ENCODE results near the gene TMED4.

TMED4 gene

GRCh38 chr7:44575054-44575453 lies 7.0 kb downstream of the TMED4 start:
- H4K20me1 ChIP-seq (ENCODE audit: low read depth, low read length) = no peaks in the 10 kb centered on the region
- TF ChIP-seq EZH2phosphoT487 (conservative IDR thresholded peaks at IDR 0.05; ENCODE audit: low read length) (no peak), CTCF (IDR thresholded peaks at IDR 0.05; ENCODE audit: insufficient read depth, low read length, poor library complexity, severe bottlenecking) (no peak)
- peak overlapping the region; percentile 73 for H3K4me2 ChIP-seq (ENCODE audit: low read depth, low read length, poor library complexity, severe bottlenecking)
- no peaks in the 10 kb centered on the region for H3K9me3 ChIP-seq (ENCODE audit: insufficient read depth, low read length)
- H3K9ac ChIP-seq (ENCODE audit: low read length) = peak overlapping the region; percentile 76; the same call in 1 of the 2 replicates
- H3K27me3 ChIP-seq (ENCODE audit: low read length) = no peaks in the 10 kb centered on the region
- H3K9me2 ChIP-seq (replicated peaks; ENCODE audit: insufficient read depth, low read length) = no peaks in the 10 kb centered on the region
- peak overlapping the region; percentile 77 for H3K4me3 ChIP-seq (ENCODE audit: insufficient read depth, low read length, poor library complexity, severe bottlenecking)
- H3K79me2 ChIP-seq (ENCODE audit: insufficient read depth, low read length) = peaks cover 45% of the 10 kb centered on the region
- no peak overlapping the region for H3K27ac ChIP-seq (ENCODE audit: low read depth, low read length)
- peaks cover 12% of the 10 kb centered on the region for H3F3A ChIP-seq (ENCODE audit: insufficient read depth)
- peaks cover 23% of the 10 kb centered on the region for H3K36me3 ChIP-seq (ENCODE audit: low read length)
- H2AFZ ChIP-seq (ENCODE audit: low read depth, low read length, severe bottlenecking) = no peak overlapping the region

- Histone ChIP-seq H3K79me2 (ENCODE audit: insufficient read depth, low read length) (peaks cover 40% of the 10 kb centered on the region), H3K9me2 (replicated peaks; ENCODE audit: insufficient read depth, low read length) (no peaks in the 10 kb centered on the region), H4K20me1 (ENCODE audit: low read depth, low read length) (no peaks in the 10 kb centered on the region), H3K4me2 (ENCODE audit: low read depth, low read length, poor library complexity, severe bottlenecking) (peak overlapping the region; percentile 73), H3F3A (ENCODE audit: insufficient read depth) (peaks cover 8% of the 10 kb centered on the region; the same call in 1 of the 2 replicates), H3K9me3 (ENCODE audit: insufficient read depth, low read length) (no peaks in the 10 kb centered on the region), H3K4me3 (ENCODE audit: insufficient read depth, low read length, poor library complexity, severe bottlenecking) (peak overlapping the region; percentile 77), H3K36me3 (ENCODE audit: low read length) (peaks cover 21% of the 10 kb centered on the region), H2AFZ (ENCODE audit: low read depth, low read length, severe bottlenecking) (peak overlapping the region; percentile 34), H3K9ac (ENCODE audit: low read length) (peak overlapping the region; percentile 76), H3K27me3 (ENCODE audit: low read length) (no peaks in the 10 kb centered on the region), H3K27ac (ENCODE audit: low read depth, low read length) (no peak overlapping the region)
- no peak for TF ChIP-seq CTCF (IDR thresholded peaks at IDR 0.05; ENCODE audit: insufficient read depth, low read length, poor library complexity, severe bottlenecking)
- TF ChIP-seq EZH2phosphoT487 (conservative IDR thresholded peaks at IDR 0.05; ENCODE audit: low read length) = no peak
Measured at GRCh38 chr7:44574287-44574872, 7.7 kb downstream of the TMED4 start.

- no peaks in the 10 kb centered on the region for H3K9me3 ChIP-seq (ENCODE audit: insufficient read depth, low read length)
- H4K20me1 ChIP-seq (ENCODE audit: low read depth, low read length) = no peaks in the 10 kb centered on the region
- H3K27me3 ChIP-seq (ENCODE audit: low read length) = no peaks in the 10 kb centered on the region
- TF ChIP-seq CTCF (IDR thresholded peaks at IDR 0.05; ENCODE audit: insufficient read depth, low read length, poor library complexity, severe bottlenecking) (no peak), EZH2phosphoT487 (conservative IDR thresholded peaks at IDR 0.05; ENCODE audit: low read length) (no peak)
- H3K27ac ChIP-seq (ENCODE audit: low read depth, low read length) = peak within 1 kb of the TSS; percentile 34
- peaks cover 4% of the 10 kb centered on the region; the same call in 1 of the 2 replicates for H3F3A ChIP-seq (ENCODE audit: insufficient read depth)
- peak within 1 kb of the TSS; percentile 73 for H3K4me2 ChIP-seq (ENCODE audit: low read depth, low read length, poor library complexity, severe bottlenecking)
- H2AFZ ChIP-seq (ENCODE audit: low read depth, low read length, severe bottlenecking) = peak within 1 kb of the TSS; percentile 34
- peaks cover 17% of the 10 kb centered on the region for H3K36me3 ChIP-seq (ENCODE audit: low read length)
- H3K9me2 ChIP-seq (replicated peaks; ENCODE audit: insufficient read depth, low read length) = no peaks in the 10 kb centered on the region
- H3K9ac ChIP-seq (ENCODE audit: low read length) = peak within 1 kb of the TSS; percentile 76
- H3K79me2 ChIP-seq (ENCODE audit: insufficient read depth, low read length) = peaks cover 40% of the 10 kb centered on the region
- peak within 1 kb of the TSS; percentile 77 for H3K4me3 ChIP-seq (ENCODE audit: insufficient read depth, low read length, poor library complexity, severe bottlenecking)
Measured at GRCh38 chr7:44573464-44574286, 8.4 kb downstream of the TMED4 start, which contains the start of gene DDX56. DDX56 (minus strand) TSS chr7:44573908; CDS start chr7:44573895, 13 bp downstream.
